GM12878 (cell line): ENCODE measurements around the gene VIT. TPM values are rescaled to one million over a fixed set of nuclear protein-coding genes. Genes with fewer than 3 reads are reported as not detected.

Source experiments
- ATAC-seq: fragments of 200-7000 bp; cut with Tn5 transposase; 3 replicates; pipeline ENCODE4 v1.9.1; 2020; ENCODE audit warnings: mild to moderate bottlenecking, moderate library complexity
- BruUV-seq: library from RNA; stranded (reverse); fragments of 400-500 nt; replicated peaks from 2 replicates; lab custom pipeline; 2021; lab: Mats Ljungman, UMichigan
- CTCF ChIA-PET: fragments of 300-600 bp; sonication (Branson Sonifier 250); formaldehyde crosslinking; extraction: SDS; loops from one replicate; lab custom pipeline; 2021; ENCODE audit warnings: inconsistent platforms; lab: Yijun Ruan, JAX
- POLR2A ChIA-PET: fragments of 350-600 bp; formaldehyde crosslinking; extraction: SDS; loops from one replicate; lab custom pipeline; 2021; ENCODE audit warnings: inconsistent platforms; lab: Charles Lee
- RAD21 ChIA-PET: fragments of 300-600 bp; sonication (Branson Sonifier 250); formaldehyde crosslinking; loops from one replicate; lab custom pipeline; 2023; ENCODE audit warnings: antibody characterized with exemption; ENCODE audit not compliant: unreplicated experiment; lab: Charles Lee
- SMC1A ChIA-PET: fragments of 300-600 bp; sonication (Branson Sonifier 250); formaldehyde crosslinking; loops from one replicate; lab custom pipeline; 2023; ENCODE audit not compliant: unreplicated experiment, uncharacterized antibody; lab: Charles Lee
- DNase-seq: peaks from one replicate; pipeline ENCODE4 v3.0.0-alpha.2; 2011; ENCODE audit warnings: low read depth, low spot score
- FAIRE-seq: peaks from 3 replicates; lab custom pipeline; 2011; peaks lifted over from hg19 to GRCh38; lab: Jason Lieb, UNC
- H2AFZ ChIP-seq: 2 replicates; pipeline ENCODE4 v1.6.0; 2011; ENCODE audit warnings: low read depth, low read length, control low read depth; ENCODE audit not compliant: control insufficient read depth
- H3K27ac ChIP-seq: 2 replicates; pipeline ENCODE4 v1.5.1; 2011; ENCODE audit warnings: control low read depth; ENCODE audit not compliant: control insufficient read depth, insufficient read depth
- H3K27me3 ChIP-seq, 2 experiments: replicated peaks in 1 of 2; 2 replicates each; pipeline versions ENCODE4 v1.6.0 to v1.6.1; 2011; ENCODE audit warnings: low read length in 1 of 2; ENCODE audit not compliant: control insufficient read depth in 2 of 2, insufficient read depth in 2 of 2
- H3K36me3 ChIP-seq, 2 experiments: 2 replicates each; pipeline ENCODE4 v1.5.1; 2011; ENCODE audit warnings: low read length in 1 of 2; ENCODE audit not compliant: control insufficient read depth in 2 of 2, insufficient read depth in 2 of 2
- H3K4me1 ChIP-seq: 2 replicates; pipeline ENCODE4 v1.6.1; 2011; ENCODE audit warnings: mild to moderate bottlenecking, low read length, moderate library complexity, mixed read lengths; ENCODE audit not compliant: control insufficient read depth, insufficient read depth
- H3K4me2 ChIP-seq: 2 replicates; pipeline ENCODE4 v1.6.0; 2011; ENCODE audit warnings: control low read depth; ENCODE audit not compliant: control insufficient read depth, insufficient read depth
- H3K4me3 ChIP-seq: fragments of 200-600 bp; sonication (generic); 2 replicates; pipeline ENCODE4 v1.5.1; 2016
- H3K79me2 ChIP-seq: 2 replicates; pipeline ENCODE4 v1.6.0; 2011; ENCODE audit warnings: low read length; ENCODE audit not compliant: control insufficient read depth, insufficient read depth
- H3K9ac ChIP-seq: 2 replicates; pipeline ENCODE4 v1.8.0; 2011; ENCODE audit warnings: low read length, control low read depth, mixed read lengths; ENCODE audit not compliant: control insufficient read depth, insufficient read depth
- H3K9me3 ChIP-seq: replicated peaks from 3 replicates; pipeline ENCODE4 v1.5.1; 2011; ENCODE audit warnings: mild to moderate bottlenecking, low read length; ENCODE audit not compliant: control insufficient read depth, insufficient read depth
- H4K20me1 ChIP-seq: 2 replicates; pipeline ENCODE4 v1.6.0; 2011; ENCODE audit not compliant: control insufficient read depth, insufficient read depth
- CBX3 ChIP-seq: fragments of 200-600 bp; sonication (generic); IDR thresholded peaks from 2 replicates; pipeline ENCODE4 v1.6.1; 2016; ENCODE audit warnings: low read depth, borderline replicate concordance
- E2F4 ChIP-seq: IDR thresholded peaks from 2 replicates; pipeline ENCODE4 v1.6.1; 2012; ENCODE audit warnings: low read depth, low read length, improper control_type of control experiment
- HDAC2 ChIP-seq: fragments of 200-600 bp; sonication (generic); IDR thresholded peaks from 2 replicates; pipeline ENCODE4 v1.6.1; 2017
- MYC ChIP-seq: IDR thresholded peaks from 2 replicates; pipeline ENCODE4 v1.6.1; 2011; ENCODE audit warnings: mild to moderate bottlenecking, low read length, moderate library complexity, inconsistent platforms; ENCODE audit not compliant: insufficient read depth, insufficient replicate concordance, insufficient read length, severe bottlenecking
- WGBS: methylation state at CpG from one replicate; pipeline ENCODE4 v1.1.6; 2016; ENCODE audit warnings: low lambda C conversion rate; ENCODE audit not compliant: insufficient replicate concordance, insufficient coverage; ENCODE audit errors: missing lambda C conversion rate; 5-methylcytosine and 5-hydroxymethylcytosine counted together
- in situ Hi-C: fragments of 300-500 bp; cut with MboI; formaldehyde crosslinking; loops from 9 replicates; pipeline ENCODE4 v1.14.3; 2018; ENCODE audit warnings: mixed read lengths
- intact Hi-C: fragments of 100-400 bp; cut with micrococcal nuclease; formaldehyde crosslinking; loops from one replicate; pipeline ENCODE4 v1.14.2; 2022; ENCODE audit not compliant: unreplicated experiment
- polyA plus RNA-seq, 11 experiments: library from polyadenylated mRNA; depleted of rRNA in 4 of 11; unstranded in 6 of 11; stranded (reverse) in 5 of 11; fragments of >200 nt; fragmentation: Nextera tagmentation in 4 of 11; fragmentation: Illumina TruSeq in 1 of 11; extraction: Ambion mirVana in 4 of 11; extraction: Trizol in 1 of 11; gene quantifications; 1 replicate in 1 of 11; 2 replicates in 10 of 11; pipeline versions ENCODE4 v1.2.1 to v1.2.3, GENCODE V29; 2011 to 2016; ENCODE audit warnings: inconsistent platforms in 2 of 11, missing spikeins in 2 of 11, low read depth in 1 of 11
- total RNA-seq, 4 experiments: library from RNA; depleted of rRNA in 3 of 4; stranded (reverse); fragments of >200 nt in 3 of 4; fragmentation: Illumina TruSeq in 1 of 4; extraction: Trizol in 1 of 4; gene quantifications; 2 replicates each; pipeline versions ENCODE4 v1.2.1 to v1.2.3, GENCODE V29; 2013 to 2021
- TF ChIP-seq, protein P1 (sequence below): IDR thresholded peaks from 2 replicates; pipeline ENCODE4 v1.6.1; 2011; ENCODE audit warnings: low read depth, mild to moderate bottlenecking, low read length, moderate library complexity, borderline replicate concordance; ENCODE audit errors: extremely low read depth

VIT gene
- total and polyA plus RNA-seq, 10 of the 15 experiments (the other 5 are each of a cell fraction or from before 2014, with no cell fraction given) = 0.05 to 0.14 TPM; not detected in 8

DNA sequence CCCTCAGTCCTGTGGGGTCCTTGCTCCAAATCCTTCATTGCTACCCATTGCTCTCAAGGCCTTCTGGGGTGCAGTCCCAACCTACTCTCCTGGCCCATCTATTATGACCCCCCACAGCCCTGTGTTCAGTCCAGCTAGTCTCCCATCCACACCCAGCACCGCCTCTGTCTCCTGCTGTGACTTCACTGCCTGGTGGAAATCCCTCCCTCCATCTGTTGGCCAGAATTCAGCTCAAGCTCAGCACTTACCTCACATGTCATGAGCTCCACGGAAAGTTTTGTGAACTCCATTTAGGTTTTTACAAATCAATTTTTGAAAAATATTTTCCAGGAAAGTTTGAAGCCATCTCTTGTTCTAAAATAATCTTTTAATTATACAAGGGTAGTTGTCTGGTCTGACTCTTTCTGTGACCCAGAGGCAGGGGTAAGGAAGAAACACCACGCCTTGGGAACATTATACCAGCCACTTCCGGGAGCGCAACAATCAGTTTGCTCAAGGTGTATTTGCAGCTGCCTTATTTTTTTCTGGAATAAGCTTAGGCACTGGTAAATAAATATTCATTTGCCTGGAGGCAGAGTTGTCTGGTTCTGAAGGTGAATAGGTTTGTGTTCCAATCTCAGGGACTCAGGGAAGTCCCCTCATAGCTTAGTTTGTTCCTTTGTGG lies 110.8 kb downstream of the VIT start:
- no peak for FAIRE-seq
- Histone ChIP-seq H3K4me3 (no peak overlapping the region), H3K27me3 (peaks cover 0 to 1% of the 10 kb centered on the region in 2 experiments; a peak in 2 of 4 replicates), H3K9ac (no peak overlapping the region), H4K20me1 (no peaks in the 10 kb centered on the region), H3K9me3 (no peaks in the 10 kb centered on the region), H3K79me2 (no peaks in the 10 kb centered on the region), H2AFZ (no peak overlapping the region), H3K4me2 (no peak overlapping the region), H3K4me1 (no peaks in the 10 kb centered on the region), H3K27ac (no peak overlapping the region), H3K36me3 (no peaks in the 10 kb centered on the region)
- BruUV-seq = no TSS peak
- in situ Hi-C loops (no loop called here), intact Hi-C loops (no loop called here)
- no peak for ATAC-seq
- ChIA-PET CTCF (interaction anchor here (0.6 to 1.6 kb wide), 7 partner anchors 10 to 130 kb away, joined by 3 to 6 read pairs (median 3); no protein-coding TSS in a partner anchor), POLR2A (no interaction called here), RAD21 (no interaction called here), SMC1A (interaction anchor here (0.5 to 1.7 kb wide), 4 partner anchors 10 to 402 kb away, joined by 3 to 4 read pairs (median 3); no protein-coding TSS in a partner anchor)
- DNase-seq = no peak
- WGBS = 51% methylated on average over 5 of the region's 5 CpGs
- TF ChIP-seq E2F4 = no peak
- no peak for TF ChIP-seq HDAC2
- TF ChIP-seq, protein P1, sequence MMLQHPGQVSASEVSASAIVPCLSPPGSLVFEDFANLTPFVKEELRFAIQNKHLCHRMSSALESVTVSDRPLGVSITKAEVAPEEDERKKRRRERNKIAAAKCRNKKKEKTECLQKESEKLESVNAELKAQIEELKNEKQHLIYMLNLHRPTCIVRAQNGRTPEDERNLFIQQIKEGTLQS = no peak
- no peak for TF ChIP-seq MYC
- TF ChIP-seq CBX3 = no peak
